Chondrocyte (in vitro differentiated cells): Measurements from ENCODE around the gene OSBPL5. TPM values are rescaled to one million over a fixed set of nuclear protein-coding genes. Genes with fewer than 3 reads are reported as not detected.
A peak's percentile ranks its signal among the peaks of the same experiment; 100 is the strongest.

Experiments used
- DNase-seq: peaks from one replicate; pipeline ENCODE4 v3.0.0; 2021; ENCODE audit warnings: mixed read lengths, low spot score
- H3K27ac Mint-ChIP-seq: one replicate; pipeline ENCODE4 v1.8.0; 2021; ENCODE audit warnings: mild to moderate bottlenecking, moderate library complexity, mixed read lengths; ENCODE audit not compliant: unreplicated experiment
- H3K27me3 Mint-ChIP-seq: 2 replicates; pipeline ENCODE4 v1.8.0; 2021; ENCODE audit warnings: low read depth, mixed read lengths
- H3K36me3 Mint-ChIP-seq: 2 replicates; pipeline ENCODE4 v1.8.0; 2021; ENCODE audit warnings: low read depth, mixed read lengths
- H3K4me1 Mint-ChIP-seq: 2 replicates; pipeline ENCODE4 v1.8.0; 2021; ENCODE audit warnings: low read depth, mild to moderate bottlenecking, mixed read lengths
- H3K4me3 Mint-ChIP-seq: one replicate; pipeline ENCODE4 v1.8.0; 2021; ENCODE audit warnings: mild to moderate bottlenecking, moderate library complexity, mixed read lengths; ENCODE audit not compliant: unreplicated experiment
- H3K9me3 Mint-ChIP-seq: 2 replicates; pipeline ENCODE4 v1.8.0; 2021; ENCODE audit warnings: low read depth, mixed read lengths
- total RNA-seq: library from RNA; stranded (reverse); gene quantifications from 3 replicates; pipeline ENCODE4 v1.2.1, GENCODE V29; 2021
- TF ChIP-seq, protein P1 (sequence below): fragments of 200-600 bp; sonication (generic); IDR thresholded peaks from 2 replicates; pipeline ENCODE4 v1.5.0; 2021; ENCODE audit warnings: antibody characterized with exemption, mild to moderate bottlenecking, moderate library complexity

The OSBPL5 gene
- total RNA-seq, 1 donor from 2014 or later: 43.9 TPM

DNA sequence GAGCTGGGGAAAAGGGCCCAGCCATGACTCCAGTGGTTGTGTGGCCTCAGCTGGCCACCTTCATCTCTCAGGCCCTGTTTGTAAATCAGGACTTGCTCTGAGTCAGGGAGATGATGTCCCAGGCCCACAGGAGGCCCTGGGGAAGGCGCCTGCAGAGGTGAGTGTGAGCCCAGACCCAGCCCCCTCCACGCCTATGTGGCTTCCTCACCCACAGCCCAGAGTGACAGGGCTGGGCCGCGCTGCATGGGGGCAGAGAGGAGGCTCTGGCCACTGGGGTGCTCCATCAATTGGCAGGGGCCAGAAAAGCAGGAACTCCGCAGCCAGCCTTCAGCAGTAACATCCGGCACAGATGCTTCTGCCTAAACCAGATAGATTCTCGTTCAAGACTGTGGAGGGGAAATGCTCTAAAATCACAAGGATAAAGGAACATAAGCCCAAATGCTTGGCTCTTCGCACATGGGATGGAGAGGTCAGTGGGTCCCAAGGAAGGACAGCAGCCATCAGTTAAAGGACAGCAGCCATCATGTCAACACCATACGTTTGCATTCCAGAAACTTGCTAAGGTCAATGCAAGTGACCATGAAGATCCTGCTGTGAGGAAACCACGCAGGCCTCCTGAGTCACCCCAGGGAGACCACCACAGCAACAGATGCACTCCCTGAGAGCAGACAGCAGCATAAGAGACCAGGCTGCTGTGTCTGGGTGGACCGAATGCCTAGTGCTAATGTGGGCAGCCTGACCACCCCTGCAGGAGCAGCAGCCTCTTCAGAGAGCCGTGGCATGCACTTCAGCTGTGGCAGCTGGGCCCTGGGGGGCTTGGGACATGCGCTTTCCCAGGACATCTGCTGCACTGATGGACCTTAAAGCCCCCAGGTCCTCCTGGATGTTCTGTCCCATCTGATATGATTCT is 28.3 kb downstream of the OSBPL5 start:
- Mint-ChIP-seq H3K4me3 (no peak overlapping the region), H3K27me3 (no peaks in the 10 kb centered on the region), H3K36me3 (peaks cover 4% of the 10 kb centered on the region), H3K4me1 (no peaks in the 10 kb centered on the region), H3K9me3 (no peaks in the 10 kb centered on the region), H3K27ac (no peak overlapping the region)
- TF ChIP-seq, protein P1, sequence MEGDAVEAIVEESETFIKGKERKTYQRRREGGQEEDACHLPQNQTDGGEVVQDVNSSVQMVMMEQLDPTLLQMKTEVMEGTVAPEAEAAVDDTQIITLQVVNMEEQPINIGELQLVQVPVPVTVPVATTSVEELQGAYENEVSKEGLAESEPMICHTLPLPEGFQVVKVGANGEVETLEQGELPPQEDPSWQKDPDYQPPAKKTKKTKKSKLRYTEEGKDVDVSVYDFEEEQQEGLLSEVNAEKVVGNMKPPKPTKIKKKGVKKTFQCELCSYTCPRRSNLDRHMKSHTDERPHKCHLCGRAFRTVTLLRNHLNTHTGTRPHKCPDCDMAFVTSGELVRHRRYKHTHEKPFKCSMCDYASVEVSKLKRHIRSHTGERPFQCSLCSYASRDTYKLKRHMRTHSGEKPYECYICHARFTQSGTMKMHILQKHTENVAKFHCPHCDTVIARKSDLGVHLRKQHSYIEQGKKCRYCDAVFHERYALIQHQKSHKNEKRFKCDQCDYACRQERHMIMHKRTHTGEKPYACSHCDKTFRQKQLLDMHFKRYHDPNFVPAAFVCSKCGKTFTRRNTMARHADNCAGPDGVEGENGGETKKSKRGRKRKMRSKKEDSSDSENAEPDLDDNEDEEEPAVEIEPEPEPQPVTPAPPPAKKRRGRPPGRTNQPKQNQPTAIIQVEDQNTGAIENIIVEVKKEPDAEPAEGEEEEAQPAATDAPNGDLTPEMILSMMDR: no peak
- DNase-seq: peak; percentile 72

DNA sequence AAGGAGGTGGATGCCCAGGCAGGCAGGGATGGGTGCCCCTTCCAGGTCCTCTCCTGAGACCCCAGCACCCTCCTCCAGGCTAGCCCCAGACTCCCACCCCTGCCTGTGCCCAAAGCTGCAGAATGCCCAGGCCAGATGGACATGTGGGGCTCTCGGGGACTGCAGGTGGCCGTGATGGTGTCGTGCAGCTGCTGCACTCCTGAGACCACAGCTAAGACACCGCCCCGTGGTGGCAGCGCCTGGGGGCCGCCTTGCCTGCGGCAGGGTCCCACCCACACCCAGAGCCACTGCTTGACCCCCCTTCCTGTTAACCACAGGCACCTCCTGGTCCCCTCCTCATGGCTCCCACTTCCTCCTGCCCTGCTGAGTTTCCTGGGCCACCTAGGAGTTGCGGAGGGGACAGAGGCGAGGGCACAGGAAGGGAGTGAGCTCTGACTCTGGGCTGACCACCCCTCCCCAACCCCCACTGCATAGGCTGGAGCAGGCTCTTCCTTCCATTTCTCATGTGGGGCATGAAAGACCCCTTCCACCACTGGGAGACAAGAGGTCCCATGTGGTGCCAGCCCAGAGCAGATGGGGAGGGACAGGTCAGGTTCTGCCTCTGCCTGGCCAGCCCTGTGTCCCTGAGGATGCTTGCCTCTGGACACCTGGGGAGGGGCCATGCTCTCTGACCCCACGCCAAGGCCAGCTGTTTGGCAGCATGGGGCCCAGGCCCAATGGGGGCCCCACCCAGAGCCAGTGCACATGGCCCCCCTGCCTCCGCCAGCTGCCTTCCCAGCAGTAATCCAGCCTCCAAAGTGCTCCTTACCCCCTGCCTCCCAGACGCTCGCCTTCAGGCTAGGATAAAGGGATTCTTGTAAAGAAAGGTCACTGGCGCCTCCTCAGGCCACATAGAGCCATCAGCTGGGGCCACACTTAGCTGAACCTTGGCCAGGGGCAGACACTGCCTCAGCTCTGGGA is 29.3 kb downstream of the OSBPL5 start:
- peak; percentile 89 for DNase-seq
- Mint-ChIP-seq H3K9me3 (no peaks in the 10 kb centered on the region), H3K27me3 (no peaks in the 10 kb centered on the region), H3K4me3 (no peak overlapping the region), H3K27ac (no peak overlapping the region), H3K36me3 (peaks cover 4% of the 10 kb centered on the region), H3K4me1 (no peaks in the 10 kb centered on the region)
- TF ChIP-seq, protein P1: no peak

DNA sequence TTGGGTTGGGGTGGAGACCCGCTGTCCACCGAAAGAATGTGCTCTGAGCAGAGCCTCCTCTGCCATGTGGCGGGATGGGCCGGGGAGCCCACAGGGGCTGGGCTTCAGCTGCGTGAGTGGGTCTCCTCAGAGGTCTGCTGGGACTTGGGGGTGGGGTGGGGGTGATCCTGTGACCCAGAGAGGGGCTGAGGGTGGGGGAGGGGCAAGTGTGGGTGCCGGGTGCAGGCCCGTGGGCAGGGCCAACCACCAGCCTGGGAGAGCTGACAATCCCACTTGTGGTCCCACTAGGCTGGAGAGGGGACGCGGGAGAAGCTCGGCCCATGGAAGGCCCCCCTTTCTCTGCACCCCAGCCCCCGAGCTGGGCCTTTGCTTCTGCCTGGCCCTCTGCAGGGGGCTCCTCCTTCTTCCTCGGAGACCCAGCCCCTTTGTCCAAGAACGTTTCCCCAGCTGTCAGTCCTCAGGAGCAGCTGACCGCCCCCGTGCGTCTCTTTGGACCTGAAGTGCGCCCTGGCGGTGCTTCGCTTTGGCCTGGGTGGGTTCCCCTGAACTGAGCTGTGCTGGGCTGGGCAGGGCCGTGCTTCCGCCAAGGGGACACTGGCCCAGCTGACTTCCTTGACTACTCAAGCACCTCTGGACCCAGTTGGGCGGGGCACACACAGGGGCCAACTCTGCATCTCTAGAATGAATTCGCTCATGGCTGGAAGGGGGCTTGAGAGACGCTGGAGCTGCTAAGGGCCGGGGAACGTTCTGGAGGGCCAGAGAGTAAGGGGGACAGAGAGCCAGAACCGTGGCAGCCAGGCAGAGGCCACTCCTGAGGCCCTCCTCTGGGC is 30.2 kb downstream of the OSBPL5 start:
- Mint-ChIP-seq H3K9me3 (no peaks in the 10 kb centered on the region), H3K27me3 (no peaks in the 10 kb centered on the region), H3K4me3 (no peak overlapping the region), H3K27ac (no peak overlapping the region), H3K36me3 (peaks cover 4% of the 10 kb centered on the region), H3K4me1 (no peaks in the 10 kb centered on the region)
- peak; percentile 85 for DNase-seq
- TF ChIP-seq, protein P1: no peak

DNA sequence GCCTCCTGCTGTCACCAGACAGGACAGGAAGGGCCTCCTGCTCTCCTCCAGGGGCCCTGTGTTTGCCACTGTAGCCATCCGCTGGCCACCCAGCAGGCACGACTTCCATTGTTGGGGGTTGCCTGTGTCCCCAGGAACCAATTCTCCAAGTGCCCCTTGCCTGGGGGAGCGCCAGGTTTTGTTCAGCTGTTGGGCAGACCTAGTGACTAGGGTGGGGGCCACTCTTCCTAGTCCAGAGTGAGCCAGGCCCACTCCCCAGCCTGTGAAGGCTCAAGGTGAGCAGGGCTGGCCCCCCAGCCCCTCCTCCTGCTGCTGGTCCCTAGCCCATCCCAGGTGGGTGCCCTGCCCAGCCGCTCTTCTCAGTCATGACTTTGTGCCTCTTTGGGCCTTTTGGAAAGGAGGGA is 30.9 kb downstream of the OSBPL5 start:
- TF ChIP-seq, protein P1: no peak

More for the DNA sequence above, 30.9 kb downstream of the OSBPL5 start:
- H3K4me3 Mint-ChIP-seq: no peak overlapping the region
- peaks cover 4% of the 10 kb centered on the region for H3K36me3 Mint-ChIP-seq
- H3K27me3 Mint-ChIP-seq: no peaks in the 10 kb centered on the region
- no peaks in the 10 kb centered on the region for H3K9me3 Mint-ChIP-seq
- no peak overlapping the region for H3K27ac Mint-ChIP-seq
- H3K4me1 Mint-ChIP-seq: no peaks in the 10 kb centered on the region
- peak; percentile 73 for DNase-seq
